Muscle of back (tissue), 11 donors: ENCODE data around the gene GPX6. TPM values are rescaled to one million over a fixed set of nuclear protein-coding genes. Genes with fewer than 3 reads are reported as not detected.
A peak's percentile ranks its signal among the peaks of the same experiment; 100 is the strongest.
"Not testable (repeated sequence)": the region's sequence is repeated elsewhere in the genome, so short reads cannot be mapped to it uniquely, and the experiment has no call there.

Experiments
- DNase-seq, 3 donors: peaks; one replicate each; pipeline versions ENCODE4 v3.0.0 to v3.0.0-alpha.2; 2013
- polyA plus RNA-seq, 10 donors: library from polyadenylated mRNA; unstranded; fragments of 120-200 nt; gene quantifications; one replicate each; pipeline ENCODE4 v1.2.1, GENCODE V29; 2013; ENCODE audit not compliant: insufficient read length in 10 of 10

GPX6 gene
- polyA plus RNA-seq, 10 donors: 0.08 TPM; not detected in 9

- DNase-seq: no peak
These were observed 29.1 kb downstream of the GPX6 start for GRCh38 chr6:28486533-28486932.

- no peak for DNase-seq
These were observed 30.1 kb downstream of the GPX6 start for GRCh38 chr6:28485482-28485881.

- DNase-seq: no peak
These were observed 35.2 kb downstream of the GPX6 start for GRCh38 chr6:28480253-28480932.

GRCh38 chr6:28478518-28478917, 37.1 kb downstream of the GPX6 start:
- no peak for DNase-seq

- peak; percentile 33 to 69 (median 61) for DNase-seq
These were observed 41.0 kb downstream of the GPX6 start for GRCh38 chr6:28474441-28475219.

GRCh38 chr6:28469153-28469745, 46.3 kb downstream of the GPX6 start:
- DNase-seq: not testable (repeated sequence)

GRCh38 chr6:28468056-28468455, 47.5 kb downstream of the GPX6 start:
- DNase-seq: no peak

GRCh38 chr6:28462401-28462800, 53.2 kb downstream of the GPX6 start:
- DNase-seq: no peak

GRCh38 chr6:28458568-28458967, 57.0 kb downstream of the GPX6 start:
- no peak for DNase-seq

Other genes starting within 250 kb of the GPX6 start
- gene ZSCAN26, start 248.7 kb downstream of the GPX6 start, polyA plus RNA-seq: 10 to 100 TPM; 16.6 to 25.7 (median 20.8) TPM
- gene PGBD1, start 234.2 kb downstream of the GPX6 start, polyA plus RNA-seq: 1 to 10 TPM; 5.2 to 9.1 (median 6.8) TPM
- 10 to 100 TPM in 1 of 10 donors, 1 to 10 TPM in 9; 6.0 to 11.2 (median 8.6) TPM for gene ZSCAN31, start 179.6 kb downstream of the GPX6 start, polyA plus RNA-seq
- 1 to 10 TPM; 4.4 to 7.4 (median 6.2) TPM for gene ZKSCAN3, start 165.8 kb downstream of the GPX6 start, polyA plus RNA-seq
- gene ZSCAN12, start 116.0 kb downstream of the GPX6 start, polyA plus RNA-seq: 1 to 10 TPM; 4.2 to 7.4 (median 6.2) TPM
- 1 to 10 TPM; 2.5 to 9.7 (median 5.1) TPM for gene ZSCAN23, start 72.3 kb downstream of the GPX6 start, polyA plus RNA-seq
- gene GPX5, start 10.1 kb upstream of the GPX6 start, polyA plus RNA-seq: not detected